ENCODE results near the gene MBIP. TPM values are rescaled to one million over a fixed set of nuclear protein-coding genes. Genes with fewer than 3 reads are reported as not detected.

Gene MBIP
- total RNA-seq, 1 donor from 2014 or later = 22.3 TPM

GRCh38 chr14:36284971-36285595 lies 35.4 kb downstream of the MBIP start:
- Mint-ChIP-seq H3K9me3 (ENCODE audit: unreplicated experiment) (no peaks in the 10 kb centered on the region), H3K4me3 (ENCODE audit: unreplicated experiment) (no peak overlapping the region), H3K4me1 (ENCODE audit: low read depth, unreplicated experiment) (no peaks in the 10 kb centered on the region), H3K27me3 (ENCODE audit: low read depth, unreplicated experiment) (no peaks in the 10 kb centered on the region), H3K27ac (ENCODE audit: unreplicated experiment) (no peak overlapping the region), H3K36me3 (ENCODE audit: low read depth, unreplicated experiment) (no peaks in the 10 kb centered on the region)
- TF ChIP-seq, protein P1, sequence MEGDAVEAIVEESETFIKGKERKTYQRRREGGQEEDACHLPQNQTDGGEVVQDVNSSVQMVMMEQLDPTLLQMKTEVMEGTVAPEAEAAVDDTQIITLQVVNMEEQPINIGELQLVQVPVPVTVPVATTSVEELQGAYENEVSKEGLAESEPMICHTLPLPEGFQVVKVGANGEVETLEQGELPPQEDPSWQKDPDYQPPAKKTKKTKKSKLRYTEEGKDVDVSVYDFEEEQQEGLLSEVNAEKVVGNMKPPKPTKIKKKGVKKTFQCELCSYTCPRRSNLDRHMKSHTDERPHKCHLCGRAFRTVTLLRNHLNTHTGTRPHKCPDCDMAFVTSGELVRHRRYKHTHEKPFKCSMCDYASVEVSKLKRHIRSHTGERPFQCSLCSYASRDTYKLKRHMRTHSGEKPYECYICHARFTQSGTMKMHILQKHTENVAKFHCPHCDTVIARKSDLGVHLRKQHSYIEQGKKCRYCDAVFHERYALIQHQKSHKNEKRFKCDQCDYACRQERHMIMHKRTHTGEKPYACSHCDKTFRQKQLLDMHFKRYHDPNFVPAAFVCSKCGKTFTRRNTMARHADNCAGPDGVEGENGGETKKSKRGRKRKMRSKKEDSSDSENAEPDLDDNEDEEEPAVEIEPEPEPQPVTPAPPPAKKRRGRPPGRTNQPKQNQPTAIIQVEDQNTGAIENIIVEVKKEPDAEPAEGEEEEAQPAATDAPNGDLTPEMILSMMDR (IDR thresholded peaks at IDR 0.05; ENCODE audit: insufficient read depth, low read depth, low read length) = no peak
- no peak for TF ChIP-seq EZH2 (IDR thresholded peaks at IDR 0.05; ENCODE audit: insufficient read depth, low read length)
- Histone ChIP-seq H3K27me3 (ENCODE audit: insufficient read depth, low read length) (no peaks in the 10 kb centered on the region), H3K79me2 (ENCODE audit: insufficient read depth, low read length) (no peaks in the 10 kb centered on the region), H4K20me1 (ENCODE audit: insufficient read depth, low read length) (no peaks in the 10 kb centered on the region), H3K27ac (ENCODE audit: low read depth, low read length) (no peak overlapping the region), H3K4me3 (ENCODE audit: insufficient read depth, low read depth, low read length) (no peak overlapping the region), H3K9ac (ENCODE audit: low read length) (no peak overlapping the region), H3K9me3 (ENCODE audit: insufficient read depth, low read depth, low read length) (no peaks in the 10 kb centered on the region), H3K36me3 (ENCODE audit: insufficient read depth, low read length) (no peaks in the 10 kb centered on the region), H3K4me2 (ENCODE audit: low read length) (no peak overlapping the region), H3K4me1 (ENCODE audit: insufficient read depth, low read length) (no peaks in the 10 kb centered on the region), H2AFZ (ENCODE audit: low read depth, low read length) (no peak overlapping the region)
- DNase-seq (ENCODE audit: low read depth) (no peak), FAIRE-seq (no peak)

DNA sequence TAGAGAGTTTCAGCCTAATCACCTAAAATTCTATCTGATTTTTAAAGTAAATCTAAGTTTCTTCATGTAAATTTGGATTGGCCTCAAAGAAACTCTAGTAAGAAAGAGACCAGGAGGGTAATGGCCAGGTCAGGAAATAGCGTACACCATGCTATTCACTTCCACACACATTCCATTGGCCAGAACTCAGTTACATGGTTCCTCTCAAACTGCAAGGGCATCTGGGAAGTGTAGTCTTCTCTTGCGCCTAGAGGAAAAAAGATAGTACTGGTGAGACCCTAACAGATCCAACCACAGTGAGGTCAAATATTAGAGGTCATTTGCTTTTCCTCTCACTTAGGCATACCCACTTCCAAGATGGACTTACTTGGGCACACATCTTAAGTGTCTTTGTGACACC lies 39.1 kb downstream of the MBIP start:
- FAIRE-seq = no peak
- Histone ChIP-seq H2AFZ (ENCODE audit: low read depth, low read length) (no peak overlapping the region), H3K36me3 (ENCODE audit: insufficient read depth, low read length) (no peaks in the 10 kb centered on the region), H3K9ac (ENCODE audit: low read length) (no peak overlapping the region), H3K4me2 (ENCODE audit: low read length) (no peak overlapping the region), H3K27me3 (ENCODE audit: insufficient read depth, low read length) (peaks cover 2% of the 10 kb centered on the region), H3K4me3 (ENCODE audit: insufficient read depth, low read depth, low read length) (no peak overlapping the region), H3K4me1 (ENCODE audit: insufficient read depth, low read length) (no peaks in the 10 kb centered on the region), H3K79me2 (ENCODE audit: insufficient read depth, low read length) (no peaks in the 10 kb centered on the region), H3K9me3 (ENCODE audit: insufficient read depth, low read depth, low read length) (no peaks in the 10 kb centered on the region), H4K20me1 (ENCODE audit: insufficient read depth, low read length) (no peaks in the 10 kb centered on the region), H3K27ac (ENCODE audit: low read depth, low read length) (no peak overlapping the region)
- Mint-ChIP-seq H3K36me3 (ENCODE audit: low read depth, unreplicated experiment) (no peaks in the 10 kb centered on the region), H3K9me3 (ENCODE audit: unreplicated experiment) (peaks cover 3% of the 10 kb centered on the region), H3K4me1 (ENCODE audit: low read depth, unreplicated experiment) (no peaks in the 10 kb centered on the region), H3K4me3 (ENCODE audit: unreplicated experiment) (no peak overlapping the region), H3K27me3 (ENCODE audit: low read depth, unreplicated experiment) (peaks cover 3% of the 10 kb centered on the region), H3K27ac (ENCODE audit: unreplicated experiment) (no peak overlapping the region)
- no peak for DNase-seq (ENCODE audit: low read depth)
- TF ChIP-seq EZH2 (IDR thresholded peaks at IDR 0.05; ENCODE audit: insufficient read depth, low read length) = no peak
- TF ChIP-seq, protein P1 (IDR thresholded peaks at IDR 0.05; ENCODE audit: insufficient read depth, low read depth, low read length) = no peak

All from astrocyte (in vitro differentiated cells and primary cell).